Keratinocyte (primary cell): Measurements from ENCODE around the gene FRAS1. TPM values are rescaled to one million over a fixed set of nuclear protein-coding genes. Genes with fewer than 3 reads are reported as not detected.

Experiments used
- DNase-seq: peaks from one replicate; pipeline ENCODE4 v3.0.0-alpha.2; 2011; ENCODE audit warnings: low read depth, missing footprints, low spot score
- FAIRE-seq: peaks from 2 replicates; lab custom pipeline; 2011; peaks lifted over from hg19 to GRCh38; lab: Jason Lieb, UNC
- H2AFZ ChIP-seq: 2 replicates; pipeline ENCODE4 v1.6.0; 2012; ENCODE audit warnings: low read length, control low read depth, inconsistent platforms; ENCODE audit not compliant: control insufficient read depth
- H3K27ac ChIP-seq: 2 replicates; pipeline ENCODE4 v1.5.1; 2011; ENCODE audit warnings: low read length; ENCODE audit not compliant: control insufficient read depth, insufficient read depth
- H3K27me3 ChIP-seq: 3 replicates; pipeline ENCODE4 v1.6.0; 2011; ENCODE audit warnings: low read length; ENCODE audit not compliant: control insufficient read depth, insufficient read depth; ENCODE audit errors: extremely low read depth
- H3K36me3 ChIP-seq, 2 experiments: 2 replicates in 1 of 2; 3 replicates in 1 of 2; pipeline ENCODE4 v1.5.1; 2011; ENCODE audit warnings: low read length in 2 of 2, mild to moderate bottlenecking in 1 of 2; ENCODE audit not compliant: control insufficient read depth in 2 of 2, insufficient read depth in 2 of 2; ENCODE audit errors: extremely low read depth in 1 of 2
- H3K4me1 ChIP-seq: 3 replicates; pipeline ENCODE4 v1.5.1; 2011; ENCODE audit warnings: low read length; ENCODE audit not compliant: control insufficient read depth, insufficient read depth; ENCODE audit errors: extremely low read depth
- H3K4me2 ChIP-seq: 3 replicates; pipeline ENCODE4 v1.6.0; 2011; ENCODE audit warnings: low read depth, low read length; ENCODE audit not compliant: control insufficient read depth, insufficient read depth; ENCODE audit errors: extremely low read depth
- H3K4me3 ChIP-seq, 3 experiments: fragments of 200-600 bp in 1 of 3; sonication (generic) in 1 of 3; 2 replicates in 2 of 3; 3 replicates in 1 of 3; pipeline ENCODE4 v1.5.1; 2011 to 2016; ENCODE audit warnings: low read length in 3 of 3, mild to moderate bottlenecking in 3 of 3, control low read depth in 2 of 3, inconsistent platforms in 1 of 3, low read depth in 1 of 3, mixed read lengths in 1 of 3, mixed run types in 1 of 3, moderate library complexity in 1 of 3; ENCODE audit not compliant: control insufficient read depth in 2 of 3, insufficient read depth in 2 of 3; ENCODE audit errors: extremely low read depth in 1 of 3
- H3K79me2 ChIP-seq: 2 replicates; pipeline ENCODE4 v1.6.0; 2012; ENCODE audit warnings: low read length; ENCODE audit not compliant: control insufficient read depth, insufficient read depth
- H3K9ac ChIP-seq: 3 replicates; pipeline ENCODE4 v1.6.0; 2011; ENCODE audit warnings: low read length; ENCODE audit not compliant: control insufficient read depth, insufficient read depth; ENCODE audit errors: extremely low read depth
- H3K9me1 ChIP-seq: 3 replicates; pipeline ENCODE4 v1.6.0; 2011; ENCODE audit warnings: low read length; ENCODE audit not compliant: control insufficient read depth, insufficient read depth; ENCODE audit errors: extremely low read depth
- H3K9me3 ChIP-seq: 2 replicates; pipeline ENCODE4 v1.5.1; 2012; ENCODE audit warnings: low read depth, low read length; ENCODE audit not compliant: control insufficient read depth
- H4K20me1 ChIP-seq: 3 replicates; pipeline ENCODE4 v1.6.0; 2011; ENCODE audit warnings: low read length; ENCODE audit not compliant: control insufficient read depth, insufficient read depth; ENCODE audit errors: extremely low read depth
- EZH2 ChIP-seq: IDR thresholded peaks from one replicate; pipeline ENCODE4 v1.6.1; 2012; ENCODE audit warnings: inconsistent platforms, mild to moderate bottlenecking, low read length, moderate library complexity
- dilution Hi-C: fragments of 300-500 bp; cut with MboI; formaldehyde crosslinking; loops from one replicate; pipeline ENCODE4 v1.7.0; 2020; ENCODE audit warnings: low sequenced_read_pairs; ENCODE audit not compliant: extremely low pct_ligation_motif_present
- polyA plus RNA-seq, 5 experiments: library from polyadenylated mRNA; depleted of rRNA in 3 of 5; stranded (reverse) in 3 of 5; stranded (forward) in 1 of 5; unstranded in 1 of 5; fragments of >200 nt; gene quantifications; 1 replicate in 1 of 5; 2 replicates in 3 of 5; 3 replicates in 1 of 5; pipeline versions ENCODE4 v1.2.1 to v1.2.3, GENCODE V29; 2011 to 2012; ENCODE audit warnings: missing spikeins in 2 of 5, low read depth in 1 of 5, low replicate concordance in 1 of 5
- TF ChIP-seq, protein P1 (sequence below), 3 experiments: IDR thresholded peaks in 1 of 3; conservative IDR thresholded peaks in 1 of 3; optimal IDR thresholded peaks in 1 of 3; 2 replicates in 2 of 3; 3 replicates in 1 of 3; pipeline versions ENCODE3 to v1.5.1; 2011; ENCODE audit warnings: low read length in 3 of 3, mild to moderate bottlenecking in 3 of 3, moderate library complexity in 2 of 3, control low read depth in 1 of 3, inconsistent platforms in 1 of 3; ENCODE audit not compliant: insufficient read depth in 2 of 3; ENCODE audit errors: extremely low read depth in 1 of 3

Gene FRAS1
- polyA plus RNA-seq, 1 donor (not counting 4 experiments of a cell fraction or from before 2014, with no cell fraction given), result 3.5 TPM

DNA sequence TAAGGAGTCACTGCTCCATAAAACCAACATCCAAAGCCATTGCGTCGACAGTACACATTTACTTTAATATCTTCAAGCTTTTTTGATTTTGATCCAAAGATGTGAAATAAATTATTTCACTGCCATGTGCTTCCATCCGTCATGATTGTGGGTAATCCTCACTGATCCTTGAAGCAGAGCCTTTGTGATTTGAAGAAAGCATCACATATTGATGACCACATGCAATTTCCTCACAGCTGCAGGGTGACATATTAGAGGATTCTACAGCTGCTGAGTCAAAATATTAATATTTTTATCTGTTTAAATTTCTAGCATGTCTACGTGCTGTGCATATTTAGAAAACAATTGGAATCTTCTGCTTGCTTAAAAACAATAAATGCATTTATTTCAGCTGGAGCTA lies 297.7 kb downstream of the FRAS1 start:
- H3K27me3 ChIP-seq, result no peaks in the 10 kb centered on the region
- no peaks in the 10 kb centered on the region for H4K20me1 ChIP-seq
- no peaks in the 10 kb centered on the region for H3K4me1 ChIP-seq
- no peak overlapping the region for H3K27ac ChIP-seq
- no peak for TF ChIP-seq EZH2
- TF ChIP-seq, protein P1, sequence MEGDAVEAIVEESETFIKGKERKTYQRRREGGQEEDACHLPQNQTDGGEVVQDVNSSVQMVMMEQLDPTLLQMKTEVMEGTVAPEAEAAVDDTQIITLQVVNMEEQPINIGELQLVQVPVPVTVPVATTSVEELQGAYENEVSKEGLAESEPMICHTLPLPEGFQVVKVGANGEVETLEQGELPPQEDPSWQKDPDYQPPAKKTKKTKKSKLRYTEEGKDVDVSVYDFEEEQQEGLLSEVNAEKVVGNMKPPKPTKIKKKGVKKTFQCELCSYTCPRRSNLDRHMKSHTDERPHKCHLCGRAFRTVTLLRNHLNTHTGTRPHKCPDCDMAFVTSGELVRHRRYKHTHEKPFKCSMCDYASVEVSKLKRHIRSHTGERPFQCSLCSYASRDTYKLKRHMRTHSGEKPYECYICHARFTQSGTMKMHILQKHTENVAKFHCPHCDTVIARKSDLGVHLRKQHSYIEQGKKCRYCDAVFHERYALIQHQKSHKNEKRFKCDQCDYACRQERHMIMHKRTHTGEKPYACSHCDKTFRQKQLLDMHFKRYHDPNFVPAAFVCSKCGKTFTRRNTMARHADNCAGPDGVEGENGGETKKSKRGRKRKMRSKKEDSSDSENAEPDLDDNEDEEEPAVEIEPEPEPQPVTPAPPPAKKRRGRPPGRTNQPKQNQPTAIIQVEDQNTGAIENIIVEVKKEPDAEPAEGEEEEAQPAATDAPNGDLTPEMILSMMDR (optimal IDR thresholded peaks at IDR 0.05 in 1 of 3, IDR thresholded peaks at IDR 0.05 in 1 of 3, conservative IDR thresholded peaks at IDR 0.05 in 1 of 3; ENCODE audit: extremely low read depth in 1 of 3, insufficient read depth in 2 of 3, low read length in 3 of 3), result no peak
- H3K9me3 ChIP-seq, result no peaks in the 10 kb centered on the region
- FAIRE-seq (no peak), DNase-seq (no peak)
- no peak overlapping the region for H3K9ac ChIP-seq
- no peak overlapping the region for H3K4me3 ChIP-seq
- H3K9me1 ChIP-seq, result no peaks in the 10 kb centered on the region
- no peaks in the 10 kb centered on the region for H3K79me2 ChIP-seq
- H3K36me3 ChIP-seq, result no peaks in the 10 kb centered on the region
- no peak overlapping the region for H2AFZ ChIP-seq
- H3K4me2 ChIP-seq, result no peak overlapping the region
- dilution Hi-C loops, result no loop called here

DNA sequence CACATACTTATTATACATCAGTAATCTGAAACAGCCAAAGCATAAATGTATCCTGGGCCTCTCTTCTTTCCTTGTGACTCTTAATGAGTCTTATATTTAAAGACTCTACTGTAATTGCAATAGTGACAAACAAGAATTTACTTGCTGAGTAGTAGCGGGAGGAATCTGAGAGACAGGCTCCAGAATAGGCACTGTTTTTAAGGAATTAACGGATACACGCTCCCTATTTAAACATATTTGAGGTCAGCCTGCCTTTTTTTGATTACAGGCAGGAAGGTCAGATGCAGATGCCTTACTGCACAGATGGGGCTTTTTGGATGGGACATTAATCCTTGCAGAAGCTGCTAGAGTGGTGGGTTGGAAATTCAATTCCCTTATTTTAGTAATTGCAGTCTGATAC lies 298.2 kb downstream of the FRAS1 start:
- FAIRE-seq (no peak), DNase-seq (no peak)
- dilution Hi-C loops, result no loop called here
- Histone ChIP-seq H2AFZ (no peak overlapping the region), H3K4me3 (no peak overlapping the region), H3K36me3 (no peaks in the 10 kb centered on the region), H4K20me1 (no peaks in the 10 kb centered on the region), H3K9me3 (no peaks in the 10 kb centered on the region), H3K79me2 (no peaks in the 10 kb centered on the region), H3K27me3 (no peaks in the 10 kb centered on the region), H3K4me1 (no peaks in the 10 kb centered on the region), H3K9ac (no peak overlapping the region), H3K27ac (no peak overlapping the region), H3K9me1 (no peaks in the 10 kb centered on the region), H3K4me2 (no peak overlapping the region)
- TF ChIP-seq EZH2, result no peak
- TF ChIP-seq, protein P1 (optimal IDR thresholded peaks at IDR 0.05 in 1 of 3, IDR thresholded peaks at IDR 0.05 in 1 of 3, conservative IDR thresholded peaks at IDR 0.05 in 1 of 3; ENCODE audit: extremely low read depth in 1 of 3, insufficient read depth in 2 of 3, low read length in 3 of 3), result no peak
